ENCODE data around the gene ENKD1.

- no peak for TF ChIP-seq EZH2phosphoT487 (IDR thresholded peaks at IDR 0.05)
- TF ChIP-seq, protein P1, sequence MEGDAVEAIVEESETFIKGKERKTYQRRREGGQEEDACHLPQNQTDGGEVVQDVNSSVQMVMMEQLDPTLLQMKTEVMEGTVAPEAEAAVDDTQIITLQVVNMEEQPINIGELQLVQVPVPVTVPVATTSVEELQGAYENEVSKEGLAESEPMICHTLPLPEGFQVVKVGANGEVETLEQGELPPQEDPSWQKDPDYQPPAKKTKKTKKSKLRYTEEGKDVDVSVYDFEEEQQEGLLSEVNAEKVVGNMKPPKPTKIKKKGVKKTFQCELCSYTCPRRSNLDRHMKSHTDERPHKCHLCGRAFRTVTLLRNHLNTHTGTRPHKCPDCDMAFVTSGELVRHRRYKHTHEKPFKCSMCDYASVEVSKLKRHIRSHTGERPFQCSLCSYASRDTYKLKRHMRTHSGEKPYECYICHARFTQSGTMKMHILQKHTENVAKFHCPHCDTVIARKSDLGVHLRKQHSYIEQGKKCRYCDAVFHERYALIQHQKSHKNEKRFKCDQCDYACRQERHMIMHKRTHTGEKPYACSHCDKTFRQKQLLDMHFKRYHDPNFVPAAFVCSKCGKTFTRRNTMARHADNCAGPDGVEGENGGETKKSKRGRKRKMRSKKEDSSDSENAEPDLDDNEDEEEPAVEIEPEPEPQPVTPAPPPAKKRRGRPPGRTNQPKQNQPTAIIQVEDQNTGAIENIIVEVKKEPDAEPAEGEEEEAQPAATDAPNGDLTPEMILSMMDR (IDR thresholded peaks at IDR 0.05), result no peak
Observed at GRCh38 chr16:67641779-67642708, 24.5 kb downstream of the ENKD1 start.
